GM10248 (cell line): ENCODE measurements around the gene ITIH2.

Source experiments
- CTCF ChIA-PET: fragments of 300-600 bp; sonication (Branson Sonifier 250); formaldehyde crosslinking; extraction: SDS; loops from one replicate; lab custom pipeline; 2021; ENCODE audit warnings: antibody characterized with exemption; lab: Yijun Ruan, JAX
- POLR2A ChIA-PET: fragments of 350-650 bp; sonication (Branson Sonifier 250); formaldehyde crosslinking; extraction: SDS; loops from one replicate; lab custom pipeline; 2020; ENCODE audit warnings: antibody characterized with exemption; lab: Yijun Ruan, JAX
- DNase-seq: peaks from one replicate; pipeline ENCODE4 v3.0.0; 2012; ENCODE audit errors: extremely low spot score
- CTCF ChIP-seq: IDR thresholded peaks from 2 replicates; pipeline ENCODE4 v1.5.1; 2012; ENCODE audit warnings: mild to moderate bottlenecking, low read depth; ENCODE audit errors: extremely low read depth, missing control alignments, control extremely low read depth

ITIH2 gene

DNA sequence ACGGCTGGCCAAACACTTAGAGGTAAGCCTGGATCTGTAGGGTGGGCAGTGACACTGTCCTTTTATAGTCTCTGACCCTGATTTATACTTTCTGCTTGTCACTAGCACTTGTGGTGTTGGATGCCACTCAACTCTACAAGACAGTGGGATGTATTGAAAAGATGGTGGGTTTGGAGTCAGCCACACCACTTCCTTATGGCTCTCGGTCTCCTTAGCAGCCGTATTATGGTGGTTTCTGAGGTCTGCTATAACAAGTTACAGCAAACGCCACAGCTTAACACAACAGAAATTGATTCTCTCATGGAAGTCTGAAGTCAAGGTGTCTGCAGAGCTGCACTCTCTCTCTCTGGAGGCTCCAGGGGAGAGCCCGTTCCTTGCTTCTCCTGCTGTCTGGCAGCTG is 14.7 kb downstream of the ITIH2 start:
- ChIA-PET POLR2A (no interaction called here), CTCF (interaction anchor here (0.9 kb wide), 1 partner anchor 11 kb away, joined by 3 read pairs; no protein-coding TSS in a partner anchor)
- DNase-seq = no peak
- no peak for TF ChIP-seq CTCF

DNA sequence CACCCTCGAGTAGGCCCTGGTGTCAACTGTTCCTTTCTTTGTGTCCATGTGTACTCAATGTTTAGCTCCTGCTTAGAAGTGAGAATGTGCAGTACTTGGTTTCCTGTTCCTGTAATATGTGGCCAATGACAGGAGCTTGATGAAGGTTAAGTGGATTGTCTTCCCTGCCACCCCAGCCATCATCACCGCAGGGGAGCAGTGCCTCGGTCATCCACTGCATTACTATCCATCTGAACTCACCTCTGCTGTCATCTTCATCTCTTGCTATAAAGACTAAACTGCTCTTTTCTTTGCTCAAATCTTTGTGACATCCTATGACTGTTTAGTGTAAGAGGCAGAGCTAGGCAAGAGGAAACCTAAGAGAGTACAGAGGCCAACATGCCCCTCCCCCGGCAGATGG is 15.6 kb downstream of the ITIH2 start:
- CTCF ChIA-PET = interaction anchor here (0.9 kb wide), 1 partner anchor 12 kb away, joined by 3 read pairs; no protein-coding TSS in a partner anchor
- TF ChIP-seq CTCF = no peak
- DNase-seq = no peak
- POLR2A ChIA-PET = no interaction called here

- CTCF ChIA-PET = no interaction called here
- DNase-seq = no peak
These were observed 17.4 kb downstream of the ITIH2 start for GRCh38 chr10:7720478-7720877.

DNA sequence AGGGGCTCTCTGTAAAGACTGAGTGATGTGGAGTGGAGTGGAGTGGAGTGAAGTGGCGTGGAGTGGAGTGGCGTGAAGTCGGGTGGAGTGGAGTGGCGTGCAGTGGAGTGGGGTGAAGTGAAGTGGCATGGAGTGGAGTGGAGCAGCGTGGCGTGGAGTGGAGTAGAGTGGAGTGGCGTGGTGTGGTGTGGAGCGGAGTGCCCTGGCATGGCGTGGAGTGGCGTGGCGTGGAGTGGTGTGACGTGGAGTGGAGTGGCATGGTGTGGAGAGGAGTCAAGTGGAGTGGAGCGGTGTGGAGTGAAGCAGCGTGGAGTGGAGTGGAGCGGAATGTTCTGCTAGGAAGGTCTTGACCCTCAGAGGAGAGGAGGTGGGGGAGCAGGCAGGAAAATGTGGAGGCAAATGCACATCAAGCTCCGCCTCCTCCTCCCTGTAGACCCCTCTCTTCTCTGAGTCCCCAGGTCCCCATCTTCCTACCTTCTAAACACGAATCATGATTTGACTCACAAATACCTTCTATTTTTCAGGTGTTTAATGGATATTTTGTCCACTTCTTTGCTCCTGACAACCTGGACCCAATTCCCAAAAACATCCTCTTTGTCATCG is 19.9 kb downstream of the ITIH2 start:
- DNase-seq = no peak
- no peak for TF ChIP-seq CTCF
- ChIA-PET CTCF (no interaction called here), POLR2A (no interaction called here)

More at GRCh38 chr10:7720478-7720877, 17.4 kb downstream of the ITIH2 start:
- no peak for TF ChIP-seq CTCF
- POLR2A ChIA-PET = no interaction called here

DNA sequence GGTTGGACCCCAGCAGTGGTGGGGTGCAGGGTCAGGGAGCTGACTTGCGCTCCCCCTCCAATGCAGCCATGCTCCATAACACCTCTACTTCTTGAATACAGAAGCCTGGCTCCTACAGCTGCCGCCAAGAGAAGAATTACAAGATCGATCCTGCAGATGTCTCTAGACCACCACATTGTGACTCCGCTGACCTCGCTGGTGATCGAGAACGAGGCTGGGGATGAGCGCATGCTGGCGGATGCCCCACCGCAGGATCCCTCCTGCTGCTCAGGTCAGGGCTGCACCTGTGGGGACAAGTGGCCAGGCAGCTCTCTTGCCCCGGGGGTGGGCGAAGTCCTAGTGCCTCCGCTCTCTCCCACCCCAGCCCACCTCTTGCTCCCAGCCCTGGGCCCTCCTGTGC is 31.7 kb downstream of the ITIH2 start:
- CTCF ChIA-PET = no interaction called here
- DNase-seq = no peak
- TF ChIP-seq CTCF = no peak
- POLR2A ChIA-PET = no interaction called here

- DNase-seq = no peak
- TF ChIP-seq CTCF = no peak
- POLR2A ChIA-PET = no interaction called here
- CTCF ChIA-PET = interaction anchor here (1.0 to 1.4 kb wide), 3 partner anchors 18 to 711 kb away, joined by 3 to 5 read pairs (median 4); no protein-coding TSS in a partner anchor
These were observed 35.7 kb downstream of the ITIH2 start for GRCh38 chr10:7738536-7739407.
